Measurements from ENCODE around the gene ABCD3.
"Not testable (repeated sequence)": the region's sequence is repeated elsewhere in the genome, so short reads cannot be mapped to it uniquely, and the experiment has no call there.

ABCD3 gene

DNA sequence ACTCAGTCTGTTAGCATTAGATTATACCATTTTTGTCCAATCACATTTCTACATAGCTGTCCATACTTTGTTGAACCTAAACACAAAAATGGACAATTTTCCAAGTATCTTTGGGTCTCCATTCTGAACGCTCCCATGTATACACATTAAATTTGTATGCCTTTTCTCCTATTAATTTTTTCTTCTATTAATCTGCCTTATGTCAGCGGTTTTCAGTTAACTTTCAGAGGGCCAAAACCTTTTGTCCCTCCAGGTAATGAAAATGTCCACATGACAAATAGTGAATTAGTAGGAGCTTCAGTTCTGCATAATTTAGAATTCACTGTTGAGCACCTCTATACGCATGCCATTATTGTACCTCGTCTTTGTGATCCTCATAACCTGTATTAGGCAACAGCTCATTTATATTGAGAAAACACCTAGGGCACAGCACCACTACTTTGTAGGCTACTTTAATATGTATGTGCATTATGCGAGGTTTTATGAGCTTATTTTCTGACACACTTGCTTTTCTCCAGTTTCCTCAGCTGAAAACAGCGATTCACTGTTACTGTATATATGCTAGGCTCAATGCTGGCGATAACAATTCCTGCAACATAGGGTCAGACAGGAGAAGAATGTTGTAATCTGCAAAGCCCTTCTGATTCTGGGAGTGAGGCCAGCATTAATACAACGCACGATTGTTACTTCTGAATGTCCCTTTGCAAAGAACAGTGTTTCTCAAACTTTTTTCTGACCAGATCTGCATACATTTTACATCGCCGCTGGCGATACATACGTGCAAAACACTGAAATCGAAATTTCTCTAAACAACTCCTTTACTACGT, 1.1 kb upstream of the ABCD3 start:
- no peak for DNase-seq

DNA sequence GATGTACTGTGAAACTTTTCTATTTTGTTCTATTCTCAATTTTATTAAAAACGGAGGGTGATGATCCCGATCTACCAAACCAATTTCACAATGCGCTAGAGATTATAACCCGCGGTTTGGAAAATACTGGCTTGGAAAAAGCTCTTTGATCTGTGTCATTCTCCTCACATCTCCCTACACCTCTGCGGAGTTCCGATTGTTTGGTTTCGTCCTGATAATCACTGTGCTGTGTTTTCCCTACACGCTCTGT, 536 bp upstream of the ABCD3 start:
- no peak for DNase-seq

DNA sequence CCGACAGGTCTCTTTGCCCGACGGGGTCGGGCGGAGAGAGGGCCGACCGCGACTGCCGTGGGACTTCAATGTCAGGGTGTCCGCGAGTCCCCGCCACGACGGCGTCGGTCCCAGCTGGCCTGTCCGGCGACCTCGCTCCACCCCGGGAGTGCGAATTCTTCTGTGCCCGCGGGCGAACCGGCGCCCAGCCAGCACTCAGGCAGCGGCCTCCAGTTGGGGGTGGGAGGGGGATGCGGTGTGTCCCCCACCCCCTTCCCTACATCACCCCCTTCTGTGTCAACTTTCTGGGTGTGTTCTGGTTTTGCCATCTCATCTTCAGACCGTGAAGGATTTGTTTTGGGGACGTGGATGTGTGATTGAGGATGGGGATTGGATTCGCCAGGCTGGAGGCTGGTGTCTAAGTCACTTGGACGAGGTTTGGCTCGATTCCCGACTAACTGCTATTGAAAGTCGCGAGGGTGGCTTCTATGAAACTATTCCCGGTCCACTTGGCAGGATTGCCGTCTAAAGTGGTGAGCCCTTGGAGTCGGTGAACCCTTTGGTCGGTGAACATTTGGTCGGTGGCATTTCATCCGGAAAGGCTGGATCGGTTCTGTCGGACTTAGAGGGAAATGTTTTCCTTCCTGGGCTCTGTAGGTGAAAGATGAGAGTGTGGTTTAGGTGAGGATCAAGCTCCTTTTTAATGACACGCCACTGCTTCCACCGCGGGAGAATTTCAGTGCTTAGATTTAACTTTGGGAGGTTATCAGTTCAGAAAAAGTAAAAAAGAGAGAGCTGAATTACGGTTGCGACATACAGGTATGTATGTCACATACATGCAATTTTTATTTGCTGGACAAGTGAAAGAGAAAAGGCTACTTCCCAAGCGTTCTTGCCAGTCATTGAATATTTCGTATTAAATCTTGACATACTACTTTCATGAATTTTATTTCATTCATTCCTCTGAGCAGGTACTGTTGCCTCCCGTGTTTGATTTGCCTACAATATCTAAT, 771 bp downstream of the ABCD3 start:
- no peak for DNase-seq

DNA sequence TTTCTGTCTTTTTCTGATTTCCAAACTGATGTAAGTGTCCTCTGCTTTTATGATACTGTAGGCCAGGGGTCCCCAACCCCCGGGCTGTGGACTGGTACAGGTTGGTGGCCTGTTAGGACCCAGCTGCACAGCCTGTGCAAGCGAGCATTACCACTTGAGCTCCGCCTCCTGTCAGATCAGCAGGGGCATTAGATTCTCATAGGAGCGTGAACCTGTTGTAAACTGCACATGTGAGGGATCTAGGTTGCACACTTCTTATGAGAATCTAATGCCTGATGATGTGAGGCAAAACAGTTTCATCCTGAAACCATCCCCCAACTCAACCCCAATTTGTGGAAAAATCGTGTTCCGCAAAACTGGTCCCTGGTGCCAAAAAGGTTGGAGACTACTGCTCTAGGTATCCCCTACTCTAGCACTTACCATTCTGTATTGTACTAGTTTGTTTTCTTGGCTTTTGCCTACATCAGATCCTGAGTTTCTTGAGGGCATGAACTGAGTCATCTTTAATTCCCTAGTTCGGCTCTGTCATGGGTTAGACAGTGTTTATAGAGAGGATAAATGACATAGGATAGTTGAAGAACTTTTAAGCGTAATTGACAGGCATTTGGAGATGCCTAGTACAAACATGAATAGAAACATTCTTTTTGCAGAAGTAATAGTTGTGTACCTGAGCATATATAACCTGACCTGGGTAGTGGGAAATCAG, 4.1 kb downstream of the ABCD3 start:
- no peak for DNase-seq

DNA sequence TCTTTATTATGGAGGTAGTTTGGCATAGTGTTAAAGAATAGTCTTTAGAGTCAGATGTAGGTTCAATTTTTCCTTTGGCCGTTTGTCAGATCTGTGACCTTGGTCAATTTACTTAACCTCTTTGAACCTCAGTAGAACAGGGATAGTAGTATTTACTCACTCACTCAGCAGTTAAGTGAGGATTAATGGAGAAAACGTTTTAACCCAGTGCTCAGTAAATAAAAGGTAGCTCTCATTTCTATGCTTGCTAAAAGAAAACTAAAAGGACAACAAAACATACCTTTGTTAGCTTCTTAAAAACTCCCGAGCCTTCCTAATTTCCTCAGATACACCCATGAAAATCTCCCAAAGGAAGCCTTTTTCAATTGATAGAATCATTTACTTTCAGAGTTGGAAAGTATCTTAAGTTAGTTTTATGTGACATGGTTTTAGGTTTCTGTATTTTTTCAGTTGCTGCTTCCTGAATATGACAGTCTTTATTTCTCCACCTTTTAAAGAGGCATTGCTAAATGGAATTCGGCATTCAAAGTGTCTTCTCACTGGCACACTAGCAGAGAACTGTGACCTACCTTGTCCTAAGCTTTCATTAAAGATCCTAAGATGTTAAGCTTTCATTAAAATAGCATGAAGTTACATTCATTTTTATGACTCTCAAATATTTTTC, 7.8 kb downstream of the ABCD3 start:
- no peak for DNase-seq

DNA sequence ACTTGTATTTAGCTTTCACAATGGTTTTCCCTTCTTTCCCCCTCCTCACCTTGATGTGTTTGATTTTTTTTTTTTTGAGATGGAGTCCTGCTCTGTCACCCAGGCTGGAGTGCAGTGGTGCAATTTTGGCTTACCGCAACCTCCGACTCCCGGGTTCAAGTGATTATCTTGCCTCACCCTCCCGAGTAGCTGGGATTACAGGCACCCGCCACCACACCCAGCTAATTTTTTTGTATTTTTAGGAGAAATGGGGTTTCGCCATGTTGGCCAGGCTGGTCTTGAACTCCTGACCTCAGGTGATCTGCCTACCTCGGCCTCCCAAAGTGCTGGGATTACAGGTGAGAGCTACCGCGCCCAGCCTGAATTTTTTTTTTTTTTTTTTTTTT, 8.3 kb downstream of the ABCD3 start:
- not testable (repeated sequence) for DNase-seq

DNA sequence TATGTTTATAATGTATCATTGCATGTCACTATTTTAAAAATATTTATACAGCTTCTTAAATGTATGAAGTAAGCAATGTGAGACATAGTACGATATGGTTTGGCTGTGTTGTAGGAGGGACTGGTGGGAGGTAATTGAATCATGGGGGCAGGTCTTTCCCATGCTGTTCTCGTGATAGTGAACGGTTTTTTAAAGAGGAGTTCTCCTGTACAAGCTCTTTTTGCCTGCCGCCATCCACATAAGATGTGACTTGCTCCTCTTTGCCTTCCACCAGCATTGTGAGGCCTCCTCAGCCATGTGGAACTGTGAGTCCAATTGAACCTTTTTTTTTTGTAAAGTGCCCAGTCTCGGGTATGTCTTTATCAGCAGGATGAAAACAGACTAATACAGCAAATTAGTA, 10.3 kb downstream of the ABCD3 start:
- DNase-seq, result no peak

DNA sequence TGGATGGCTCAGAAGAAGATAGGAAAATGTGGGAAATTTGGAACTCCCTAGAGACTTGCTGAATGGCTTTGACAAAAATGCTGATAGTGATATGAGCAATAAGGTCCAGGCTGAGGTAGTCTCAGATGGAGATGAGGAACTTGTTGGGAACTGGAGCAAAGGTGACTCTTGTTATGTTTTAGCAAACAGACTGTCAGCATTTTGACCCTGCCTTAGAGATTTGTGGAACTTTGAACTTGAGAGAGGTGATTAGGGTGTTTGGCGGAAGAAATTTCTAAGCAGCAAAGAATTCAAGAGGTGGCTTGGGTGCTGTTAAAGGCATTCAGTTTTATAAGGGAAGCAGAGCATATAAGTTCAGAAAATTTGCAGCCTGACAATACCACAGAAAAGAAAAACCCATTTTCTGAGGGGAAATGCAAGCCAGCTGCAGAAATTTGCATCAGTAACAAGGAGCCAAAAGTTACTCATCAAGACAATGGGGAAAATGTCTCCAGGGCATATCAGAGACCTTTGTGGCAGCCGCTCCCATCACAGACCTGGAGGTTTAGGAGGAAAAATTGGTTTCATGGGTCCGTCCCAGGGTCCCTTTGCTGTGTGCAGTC, 10.8 kb downstream of the ABCD3 start:
- not testable (repeated sequence) for DNase-seq

DNA sequence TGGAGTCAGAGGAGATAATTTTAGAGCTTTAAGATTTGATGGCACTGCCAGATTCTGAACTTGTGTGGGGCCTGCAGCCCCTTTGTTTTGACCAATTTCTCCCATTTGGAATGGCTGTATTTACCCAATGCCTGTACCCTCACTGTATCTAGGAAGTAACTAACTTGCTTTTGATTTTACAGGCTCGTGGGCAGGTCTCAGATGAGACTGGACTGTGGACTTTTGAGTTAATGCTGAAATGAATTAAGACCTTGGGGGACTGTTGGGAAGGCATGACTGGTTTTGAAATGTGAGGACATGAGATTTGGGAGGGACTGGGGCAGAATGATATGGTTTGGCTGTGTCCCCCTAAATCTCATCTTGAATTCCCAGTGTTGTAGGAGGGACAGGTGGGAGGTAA, 11.9 kb downstream of the ABCD3 start:
- not testable (repeated sequence) for DNase-seq

DNA sequence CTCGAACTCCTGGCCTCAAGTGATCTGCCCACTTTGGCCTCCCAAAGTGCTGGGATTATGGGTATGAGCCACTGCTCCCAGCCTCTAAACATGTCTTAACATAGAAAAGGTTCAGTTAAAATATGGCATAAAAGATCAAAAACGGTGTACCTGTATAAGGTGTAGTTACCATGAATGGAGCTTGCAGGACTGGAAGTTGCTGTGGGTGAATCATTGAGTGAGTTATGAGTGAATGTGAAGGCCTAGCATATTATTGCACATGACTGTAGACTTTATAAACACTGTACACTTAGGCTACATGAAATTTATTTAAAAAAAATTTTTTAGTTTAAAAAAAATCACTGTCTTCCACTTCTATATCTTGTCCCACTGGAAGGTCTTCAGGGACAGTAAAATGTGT, 15.7 kb downstream of the ABCD3 start:
- no peak for DNase-seq

DNA sequence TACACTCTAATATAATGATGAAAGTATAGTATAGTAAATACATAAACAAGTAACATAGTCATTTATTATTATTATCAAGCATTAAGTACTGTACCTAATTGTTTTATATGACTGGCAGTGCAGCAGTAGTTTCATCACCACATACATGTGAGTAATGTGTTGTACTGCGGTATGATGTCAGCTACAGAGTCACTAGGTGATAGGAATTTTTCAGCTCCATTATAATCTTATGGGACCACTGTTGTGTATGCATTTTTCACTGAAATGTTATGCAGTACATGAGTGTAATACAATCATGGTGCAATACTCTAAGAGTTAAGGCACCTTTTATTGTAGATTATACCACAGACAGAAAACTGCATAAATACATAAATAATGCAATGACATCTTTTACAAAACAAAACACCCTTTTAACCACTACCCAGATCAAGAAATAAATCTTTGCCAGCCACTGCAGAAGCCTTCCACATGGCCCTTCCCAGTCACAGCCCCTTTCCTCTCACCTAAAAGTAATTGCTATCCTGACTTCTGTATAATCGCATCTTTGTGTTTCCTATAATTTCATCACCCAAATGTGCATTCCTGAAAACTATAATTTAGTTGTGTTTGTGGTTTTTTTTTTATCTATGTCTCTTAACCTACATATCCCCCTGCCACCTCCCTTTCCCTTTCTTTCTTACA, 16.3 kb downstream of the ABCD3 start:
- DNase-seq, result no peak

DNA sequence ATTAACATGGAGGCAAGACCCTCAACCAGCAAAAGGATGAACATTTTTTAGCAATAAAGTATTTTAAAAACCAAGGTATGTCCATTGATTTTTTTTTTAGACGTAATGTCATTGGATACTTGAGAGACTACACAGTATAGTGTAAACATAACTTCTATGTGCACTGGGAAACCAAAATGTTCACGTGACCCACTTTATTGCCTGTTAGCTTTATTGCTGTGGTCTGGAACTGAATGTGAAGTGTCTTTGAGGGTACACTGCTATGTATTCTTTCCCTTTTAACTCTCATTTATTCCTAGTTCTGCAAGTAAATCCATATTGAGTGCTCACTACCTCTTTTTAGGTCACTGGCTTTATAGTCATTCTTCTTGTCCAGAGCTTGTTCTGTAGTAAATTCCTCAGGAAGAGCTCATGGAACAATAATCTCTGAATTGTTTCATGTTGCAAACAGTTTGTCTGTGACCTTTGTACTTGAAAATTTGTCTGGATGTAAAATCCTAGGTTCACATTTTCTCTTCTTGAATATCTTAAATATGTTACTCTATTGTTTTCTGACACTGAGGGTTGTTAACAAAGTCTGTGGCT, 20.6 kb downstream of the ABCD3 start:
- DNase-seq, result no peak

DNA sequence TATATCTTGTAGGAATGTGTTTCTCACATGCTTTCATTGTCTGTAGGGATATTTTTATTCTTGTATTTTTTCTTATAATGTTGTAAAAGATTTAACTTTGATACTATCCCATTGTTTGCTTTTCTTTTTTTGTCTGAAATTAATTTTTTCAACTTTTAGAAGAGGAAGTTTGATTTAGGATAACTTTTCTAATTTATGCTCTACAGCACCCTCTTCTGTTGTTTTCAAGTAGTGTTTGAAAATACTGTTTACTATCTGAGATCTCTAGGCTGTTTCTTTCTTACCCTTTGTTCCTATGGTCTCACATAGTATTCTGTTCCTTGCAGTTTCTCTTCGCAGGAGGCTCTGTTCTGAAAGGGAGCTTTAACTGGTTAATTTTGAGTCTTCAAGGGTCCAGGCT, 21.9 kb downstream of the ABCD3 start:
- no peak for DNase-seq

DNA sequence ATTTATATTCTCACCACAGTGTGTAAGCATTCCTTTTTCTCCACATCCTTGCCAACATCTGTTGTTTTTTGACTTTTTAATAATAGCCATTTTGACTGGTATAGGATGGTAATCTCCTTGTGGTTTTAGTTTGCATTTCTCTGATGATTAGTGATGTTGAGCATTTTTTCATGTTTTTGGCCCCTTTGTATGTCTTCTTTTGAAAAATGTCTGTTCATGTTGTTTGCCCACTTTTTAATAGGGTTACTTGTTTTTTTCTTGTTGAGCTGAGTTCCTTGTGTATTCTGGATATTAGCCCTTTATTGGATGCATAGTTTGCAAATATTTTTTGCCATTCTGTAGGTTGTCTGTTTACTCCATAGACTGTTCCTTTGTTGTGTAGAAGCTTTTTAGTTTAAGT, 24.9 kb downstream of the ABCD3 start:
- not testable (repeated sequence) for DNase-seq

DNA sequence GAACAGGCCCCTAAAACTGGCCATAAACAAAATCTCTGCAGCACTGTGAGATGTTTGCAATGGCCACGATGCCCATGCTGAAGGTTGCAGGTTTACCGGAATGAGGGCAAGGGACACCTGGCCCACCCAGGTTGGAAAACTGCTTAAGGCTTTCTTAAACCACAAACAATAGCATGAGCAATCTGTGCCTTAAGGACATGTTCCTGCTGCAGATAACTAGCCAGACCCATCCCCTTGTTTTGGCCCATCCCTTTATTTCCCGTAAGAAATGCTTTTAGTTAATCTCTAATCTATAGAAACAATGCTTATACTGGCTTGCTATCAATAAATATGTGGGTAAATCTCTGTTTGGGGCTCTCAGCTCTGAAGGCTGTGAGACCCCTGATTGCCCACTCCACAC, 26.6 kb downstream of the ABCD3 start:
- not testable (repeated sequence) for DNase-seq

DNA sequence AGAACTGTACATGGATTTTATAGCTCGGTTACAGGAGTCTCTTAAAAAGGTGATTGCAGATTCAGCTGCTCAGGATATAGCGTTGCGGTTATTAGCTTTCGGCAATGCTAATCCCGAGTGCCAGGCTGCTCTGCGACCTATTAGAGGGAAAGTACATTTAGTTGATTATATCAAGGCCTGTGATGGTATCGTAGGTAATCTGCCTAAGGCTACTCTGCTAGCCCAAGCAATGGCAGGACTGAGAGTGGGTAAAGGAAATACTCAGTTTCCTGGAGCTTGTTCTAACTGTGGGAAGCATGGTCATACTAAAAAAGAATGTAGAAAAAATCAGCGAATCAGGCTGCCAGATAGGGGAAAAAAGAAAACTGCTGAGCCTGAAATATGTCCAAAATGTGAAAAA, 27.5 kb downstream of the ABCD3 start:
- not testable (repeated sequence) for DNase-seq

DNA sequence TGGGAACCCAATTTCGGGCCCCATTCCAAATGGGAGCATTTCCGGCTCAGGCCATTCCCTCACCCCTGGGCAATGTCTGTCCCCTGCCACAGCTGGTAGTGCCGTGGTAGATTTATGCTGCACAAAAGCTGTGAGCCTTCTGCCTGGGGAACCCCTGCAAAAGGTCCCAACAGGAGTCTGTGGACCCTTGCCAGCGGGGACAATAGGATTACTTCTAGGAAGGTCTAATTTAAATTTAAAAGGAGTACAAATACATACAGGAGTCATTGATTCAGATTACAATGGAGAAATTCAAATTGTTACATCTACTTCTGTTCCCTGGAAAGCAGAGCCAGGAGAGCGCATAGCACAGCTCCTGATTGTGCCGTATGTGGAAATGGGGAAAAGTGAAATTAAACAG, 28.0 kb downstream of the ABCD3 start:
- not testable (repeated sequence) for DNase-seq

DNA sequence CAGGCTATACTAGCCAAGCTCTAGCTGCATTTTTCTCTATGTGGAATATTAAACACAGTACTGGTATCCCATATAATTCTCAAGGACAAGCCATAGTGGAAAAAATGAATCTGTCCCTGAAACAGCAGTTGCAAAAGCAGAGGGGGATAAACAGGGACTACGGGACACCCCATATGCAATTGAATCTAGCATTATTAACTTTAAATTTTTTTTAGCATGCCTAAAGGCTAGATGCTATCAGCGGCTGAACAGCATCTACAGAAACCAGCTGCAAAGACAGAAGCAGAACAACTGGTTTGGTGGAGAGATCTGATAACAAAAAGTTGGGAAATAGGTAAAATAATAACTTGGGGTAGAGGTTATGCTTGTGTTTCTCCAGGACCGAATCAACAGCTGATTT, 30.6 kb downstream of the ABCD3 start:
- DNase-seq, result not testable (repeated sequence)

DNA sequence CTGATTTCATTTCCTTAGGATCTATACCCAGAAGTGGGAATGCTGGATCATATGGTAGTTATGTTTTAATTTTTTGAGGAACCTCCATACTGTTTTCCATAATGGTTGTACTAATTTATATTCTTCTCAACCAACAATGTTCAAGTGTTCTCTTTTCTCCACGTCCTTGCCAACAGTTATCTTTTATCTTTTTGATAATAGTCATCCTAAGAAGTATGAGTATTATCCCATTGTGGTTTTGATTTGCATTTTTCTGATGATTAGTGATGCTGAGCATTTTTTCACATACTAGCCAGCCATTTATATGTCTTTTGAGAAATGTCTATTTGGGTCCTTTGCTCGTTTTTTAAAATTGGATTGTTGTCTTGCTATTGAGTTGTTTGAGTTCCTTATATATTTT, 38.5 kb downstream of the ABCD3 start:
- DNase-seq, result no peak

DNA sequence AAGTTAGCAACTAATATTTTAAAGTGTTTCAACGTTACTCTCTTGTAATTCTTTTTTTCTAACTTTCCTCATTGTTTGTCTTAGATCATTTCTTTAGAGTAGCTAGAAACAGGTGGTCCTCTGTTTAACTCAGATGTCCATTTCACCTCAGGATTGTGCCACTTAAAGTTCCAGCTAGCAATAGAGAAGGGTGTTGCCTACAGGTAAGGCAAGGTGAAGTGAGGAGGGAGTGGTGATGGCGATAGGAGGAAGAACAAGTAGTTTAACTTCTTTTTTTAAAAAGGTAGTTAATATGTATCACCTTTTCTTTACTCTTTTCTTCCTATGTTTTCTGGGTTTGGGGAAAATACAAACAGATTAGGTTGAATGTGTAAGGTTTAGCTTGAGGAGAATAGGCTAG, 44.4 kb downstream of the ABCD3 start:
- DNase-seq, result no peak

DNA sequence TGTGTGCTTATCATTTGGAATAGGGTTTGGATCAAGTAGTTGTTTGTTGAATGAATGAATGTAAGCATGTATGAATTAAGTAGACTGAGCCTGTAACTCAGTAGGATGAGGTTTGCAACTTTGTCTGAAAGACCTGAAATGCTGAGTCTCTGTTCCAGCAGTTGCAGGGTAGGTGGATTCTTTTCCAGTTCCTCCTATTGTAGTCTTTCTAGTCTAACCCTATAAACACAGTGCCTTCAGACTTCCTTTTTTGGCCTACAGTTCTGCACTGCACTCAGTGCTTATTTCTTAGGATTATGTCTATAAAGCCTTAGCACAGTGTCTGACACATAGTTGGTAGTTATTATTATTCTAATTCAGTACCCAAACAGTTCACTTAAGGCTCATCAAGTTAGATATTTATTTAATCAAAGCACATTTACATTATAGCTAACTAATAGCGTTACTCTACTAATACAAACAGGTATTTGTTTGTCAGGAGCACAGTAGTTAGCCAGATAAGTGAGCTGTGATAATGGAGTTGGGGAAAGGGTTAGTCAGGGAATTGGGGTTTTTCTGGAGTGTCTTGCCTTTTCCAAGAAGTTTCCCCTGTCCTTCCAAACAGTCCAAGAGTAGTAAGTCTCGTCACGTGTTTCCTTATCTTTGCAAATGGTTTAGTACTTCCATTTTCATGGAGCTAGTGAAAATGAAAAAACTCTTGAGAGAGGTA, 45.0 kb downstream of the ABCD3 start:
- no peak for DNase-seq

Measured in stimulated activated CD4-positive, alpha-beta T cell treated with anti-CD3 and anti-CD28 coated beads, Interleukin-15, amount 100 ng/mL, for 24 hours (primary cell).